ENCODE results near the gene TENT4A. TPM values are rescaled to one million over a fixed set of nuclear protein-coding genes. Genes with fewer than 3 reads are reported as not detected.

Gene TENT4A
- total and polyA plus RNA-seq, 8 donors = 3.5 to 37.4 (median 15.8) TPM

DNA sequence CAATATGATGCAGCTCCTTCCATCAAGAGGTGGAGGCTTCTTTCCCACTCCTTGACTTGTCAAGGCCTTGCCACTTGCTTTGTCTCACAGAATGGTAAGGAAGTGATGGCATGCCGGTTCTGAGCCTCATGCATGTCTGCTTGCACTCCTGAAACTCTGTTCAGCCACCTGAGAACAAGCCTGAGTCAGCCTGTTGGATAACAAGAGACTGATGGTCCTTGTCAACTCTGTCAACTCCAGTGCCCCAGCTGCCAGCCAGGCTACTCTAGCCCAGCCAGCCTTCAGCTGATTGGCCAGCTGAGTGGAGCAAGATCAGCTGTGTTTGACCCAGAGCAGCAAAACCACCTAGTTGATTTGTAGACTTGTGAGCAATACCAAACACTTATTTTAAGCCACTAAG, 4.4 kb upstream of the TENT4A start:
- H3K36me3 ChIP-seq = no peaks in the 10 kb centered on the region
- H3K9me3 ChIP-seq = no peaks in the 10 kb centered on the region
- WGBS, 5 donors = 42 to 75% (median 53%) methylated on average over 1 of the region's 1 CpG
- intact Hi-C loops (cut with DNase I; ENCODE audit: low total_unique reads) = no loop called here
- H3K4me3 ChIP-seq = no peak overlapping the region
- H3K4me1 ChIP-seq = peaks cover 5 to 32% (median 15%) of the 10 kb centered on the region in 4 donors
- H3K27me3 ChIP-seq = no peaks in the 10 kb centered on the region
- no peak overlapping the region for H3K27ac ChIP-seq
- DNase-seq = no peak
- TF ChIP-seq POLR2A (IDR thresholded peaks at IDR 0.05) = no peak
- no peak for TF ChIP-seq EP300 (IDR thresholded peaks at IDR 0.05)
- no peak for TF ChIP-seq POLR2AphosphoS5 (IDR thresholded peaks at IDR 0.05)
- TF ChIP-seq, protein P1, sequence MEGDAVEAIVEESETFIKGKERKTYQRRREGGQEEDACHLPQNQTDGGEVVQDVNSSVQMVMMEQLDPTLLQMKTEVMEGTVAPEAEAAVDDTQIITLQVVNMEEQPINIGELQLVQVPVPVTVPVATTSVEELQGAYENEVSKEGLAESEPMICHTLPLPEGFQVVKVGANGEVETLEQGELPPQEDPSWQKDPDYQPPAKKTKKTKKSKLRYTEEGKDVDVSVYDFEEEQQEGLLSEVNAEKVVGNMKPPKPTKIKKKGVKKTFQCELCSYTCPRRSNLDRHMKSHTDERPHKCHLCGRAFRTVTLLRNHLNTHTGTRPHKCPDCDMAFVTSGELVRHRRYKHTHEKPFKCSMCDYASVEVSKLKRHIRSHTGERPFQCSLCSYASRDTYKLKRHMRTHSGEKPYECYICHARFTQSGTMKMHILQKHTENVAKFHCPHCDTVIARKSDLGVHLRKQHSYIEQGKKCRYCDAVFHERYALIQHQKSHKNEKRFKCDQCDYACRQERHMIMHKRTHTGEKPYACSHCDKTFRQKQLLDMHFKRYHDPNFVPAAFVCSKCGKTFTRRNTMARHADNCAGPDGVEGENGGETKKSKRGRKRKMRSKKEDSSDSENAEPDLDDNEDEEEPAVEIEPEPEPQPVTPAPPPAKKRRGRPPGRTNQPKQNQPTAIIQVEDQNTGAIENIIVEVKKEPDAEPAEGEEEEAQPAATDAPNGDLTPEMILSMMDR (IDR thresholded peaks at IDR 0.05) = no peak

DNA sequence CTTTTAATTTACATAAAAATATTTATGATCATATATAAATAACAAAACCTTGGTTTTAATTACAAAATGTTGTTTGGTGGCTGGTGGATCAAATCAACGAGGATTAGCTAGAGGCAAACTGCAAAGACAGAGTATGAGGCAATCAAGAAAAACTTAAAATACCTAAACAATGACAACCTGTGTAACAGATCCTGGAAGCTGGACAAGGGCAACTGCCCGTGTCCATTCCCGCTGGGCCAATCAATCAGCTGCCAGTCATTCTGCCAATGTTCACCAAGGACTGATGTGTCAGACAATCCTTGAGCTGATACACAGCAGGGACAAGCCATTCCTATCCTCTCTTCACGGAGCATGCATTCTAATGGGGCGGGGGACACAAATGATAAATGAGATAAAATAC, 3.2 kb upstream of the TENT4A start:
- TF ChIP-seq EP300 (IDR thresholded peaks at IDR 0.05) (no peak), POLR2A (IDR thresholded peaks at IDR 0.05) (no peak), POLR2AphosphoS5 (IDR thresholded peaks at IDR 0.05) (no peak)
- TF ChIP-seq, protein P1 (IDR thresholded peaks at IDR 0.05) = no peak
- no peaks in the 10 kb centered on the region for H3K9me3 ChIP-seq
- H3K4me1 ChIP-seq = peaks cover 6 to 25% (median 16%) of the 10 kb centered on the region in 4 donors
- 81 to 86% (median 84%) methylated on average over 5 of the region's 5 CpGs for WGBS, 5 donors
- intact Hi-C loops (cut with DNase I; ENCODE audit: low total_unique reads) = no loop called here
- DNase-seq = no peak
- H3K27ac ChIP-seq = no peak overlapping the region
- H3K27me3 ChIP-seq = no peaks in the 10 kb centered on the region
- H3K4me3 ChIP-seq = no peak overlapping the region
- no peaks in the 10 kb centered on the region for H3K36me3 ChIP-seq

DNA sequence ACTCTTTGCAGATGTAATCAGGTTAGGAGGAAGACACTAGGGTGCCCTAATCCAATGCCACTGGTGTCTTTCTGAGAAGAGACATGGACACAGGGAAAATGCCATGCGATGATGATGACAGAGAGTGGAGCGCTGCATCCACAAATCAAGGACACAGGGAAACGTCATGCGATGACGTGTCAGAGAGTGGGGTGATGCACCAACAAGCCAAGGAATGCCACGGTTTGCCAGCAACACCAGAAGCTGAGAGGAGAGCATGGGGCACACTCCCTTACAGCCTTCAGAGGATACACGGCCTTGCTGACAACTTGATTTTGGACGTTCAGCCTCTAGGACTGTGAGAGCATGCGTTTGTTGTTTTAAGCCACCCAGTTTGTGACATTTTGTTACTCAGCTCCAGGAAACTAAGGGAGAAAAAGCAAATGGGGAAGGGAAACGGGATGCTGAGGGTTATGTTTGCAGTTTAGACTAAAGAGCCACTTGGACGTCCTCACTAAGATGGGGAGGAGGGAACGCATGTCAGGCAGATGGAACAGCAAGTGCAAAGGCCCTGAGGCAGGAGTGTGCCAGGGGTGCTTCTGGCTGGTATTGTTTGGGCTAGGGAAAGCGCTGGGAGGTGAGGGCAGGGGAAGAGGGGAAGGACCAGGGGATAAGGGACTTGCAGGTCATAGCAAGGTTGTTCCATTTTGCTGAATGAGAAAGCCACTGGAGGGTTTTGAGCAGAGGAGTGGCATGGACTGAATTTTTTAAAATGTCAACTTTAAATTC, 2.5 kb upstream of the TENT4A start:
- H3K27ac ChIP-seq = no peak overlapping the region
- H3K4me1 ChIP-seq = peaks cover 13 to 25% (median 22%) of the 10 kb centered on the region in 4 donors
- 76 to 88% (median 82%) methylated on average over 13 of the region's 13 CpGs for WGBS, 5 donors
- no peaks in the 10 kb centered on the region for H3K9me3 ChIP-seq
- H3K4me3 ChIP-seq = no peak overlapping the region
- no peak for DNase-seq
- H3K36me3 ChIP-seq = no peaks in the 10 kb centered on the region
- H3K27me3 ChIP-seq = no peaks in the 10 kb centered on the region
- no peak for TF ChIP-seq EP300 (IDR thresholded peaks at IDR 0.05)
- TF ChIP-seq, protein P1 (IDR thresholded peaks at IDR 0.05) = no peak
- TF ChIP-seq POLR2AphosphoS5 (IDR thresholded peaks at IDR 0.05) = no peak
- no peak for TF ChIP-seq POLR2A (IDR thresholded peaks at IDR 0.05)
- intact Hi-C loops (cut with DNase I; ENCODE audit: low total_unique reads) = no loop called here

DNA sequence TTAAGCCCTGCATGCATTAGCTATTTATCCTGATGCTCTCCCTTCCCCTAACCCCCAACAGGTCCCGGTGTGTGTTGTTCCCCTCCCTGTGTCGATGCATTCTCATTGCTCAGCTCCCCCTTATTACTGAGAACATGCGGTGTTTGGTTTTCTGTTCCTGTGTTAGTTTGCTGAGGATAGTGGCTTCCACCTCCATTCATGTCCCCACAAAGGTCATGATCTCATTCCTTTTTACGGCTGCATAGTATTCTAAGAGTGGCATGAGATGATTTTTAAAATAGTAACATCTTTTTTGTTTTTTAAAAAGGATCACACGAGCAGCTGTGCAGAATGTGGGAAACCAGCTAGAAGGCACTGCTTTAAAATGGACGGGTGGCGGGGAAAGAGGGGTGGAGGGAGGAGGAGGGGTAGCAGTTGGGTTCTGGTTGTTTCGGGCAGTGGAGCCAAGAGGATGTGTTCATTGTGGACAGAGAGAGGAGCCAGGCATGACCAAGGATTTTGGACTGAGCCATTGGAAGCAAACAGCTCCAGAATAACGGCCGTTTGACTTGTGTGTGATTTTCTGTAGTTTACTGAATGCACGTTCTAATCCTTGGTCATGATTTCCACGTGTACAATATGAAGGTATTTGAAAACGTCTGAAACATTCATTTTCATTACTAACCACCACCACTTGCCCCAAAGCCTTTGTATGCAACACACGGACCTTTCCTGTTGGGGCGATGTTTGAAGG, 1.7 kb upstream of the TENT4A start:
- intact Hi-C loops (cut with DNase I; ENCODE audit: low total_unique reads) = no loop called here
- peak overlapping the region; percentile 89 to 99 (median 98) for H3K27ac ChIP-seq
- no peaks in the 10 kb centered on the region for H3K9me3 ChIP-seq
- H3K4me3 ChIP-seq = peak overlapping the region; percentile 56 to 94 (median 70)
- WGBS, 5 donors = 41 to 45% (median 42%) methylated on average over 15 of the region's 15 CpGs
- H3K27me3 ChIP-seq = no peaks in the 10 kb centered on the region
- TF ChIP-seq, protein P1 (IDR thresholded peaks at IDR 0.05) = no peak
- TF ChIP-seq EP300 (IDR thresholded peaks at IDR 0.05) (no peak), POLR2AphosphoS5 (IDR thresholded peaks at IDR 0.05) (no peak), POLR2A (IDR thresholded peaks at IDR 0.05) (no peak)
- H3K36me3 ChIP-seq = no peaks in the 10 kb centered on the region
- peak in 1 of 2 donors; percentile 11 for DNase-seq
- peaks cover 22 to 32% (median 28%) of the 10 kb centered on the region in 4 donors for H3K4me1 ChIP-seq

Data from stomach (tissue), 9 donors.